Measurements from ENCODE around the gene KCMF1.

KCMF1 gene

DNA sequence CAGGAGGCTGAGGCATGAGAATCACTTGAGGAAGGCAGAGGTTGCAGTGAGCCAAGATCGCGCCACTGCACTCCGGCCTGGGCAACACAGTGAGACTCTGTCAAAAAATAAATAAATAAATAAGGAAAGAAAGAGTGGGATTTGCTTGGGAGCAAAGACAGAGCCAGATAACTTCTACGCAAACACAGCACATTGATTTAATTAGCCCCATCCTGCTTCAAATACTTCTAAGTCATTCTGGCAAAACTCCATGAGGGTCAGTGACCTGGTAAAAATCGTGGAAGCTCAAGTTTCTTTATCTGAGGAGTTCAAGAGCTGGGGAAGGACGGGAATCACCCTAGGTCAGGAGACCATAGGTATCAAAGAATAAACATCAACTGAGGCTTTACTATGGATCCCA is 91.6 kb downstream of the KCMF1 start:
- ChIA-PET CTCF (interaction anchor here (1.3 to 1.6 kb wide), 3 partner anchors 15 to 222 kb away, joined by 3 to 4 read pairs (median 4); no protein-coding TSS in a partner anchor), POLR2A (no interaction called here)
- Histone ChIP-seq H3K4me1 (ENCODE audit: control extremely low read depth in 1 of 4, control insufficient read depth in 4 of 4, insufficient read depth in 4 of 4, low read length in 3 of 4) (peaks cover 0 to 4% (median 3%) of the 10 kb centered on the region in 4 experiments), H3K27me3 (replicated peaks in 2 of 5; ENCODE audit: control insufficient read depth in 4 of 5, insufficient read depth in 5 of 5, low read length in 4 of 5) (peaks cover 0 to 5% (median 0%) of the 10 kb centered on the region in 5 experiments), H3K36me3 (ENCODE audit: control insufficient read depth in 4 of 4, insufficient read depth in 4 of 4, low read length in 3 of 4) (no peaks in the 10 kb centered on the region), H3K9me3 (ENCODE audit: control extremely low read depth in 1 of 5, control insufficient read depth in 4 of 5, insufficient read depth in 2 of 5, low read depth in 1 of 5, low read length in 4 of 5) (no peaks in the 10 kb centered on the region), H3K4me3 (ENCODE audit: control insufficient read depth in 1 of 7, extremely low read depth in 1 of 7, insufficient read depth in 4 of 7, low read depth in 2 of 7, low read length in 6 of 7) (no peak overlapping the region), H3K27ac (ENCODE audit: insufficient read depth in 1 of 2, low read depth in 1 of 2, low read length in 2 of 2, poor library complexity in 1 of 2, severe bottlenecking in 2 of 2) (no peak overlapping the region)
- DNase-seq, result no peak
- WGBS (ENCODE audit: insufficient coverage), result no CpG with 5 or more reads among the region's 6 CpGs

GRCh38 chr2:85063981-85064599 is 93.1 kb downstream of the KCMF1 start:
- no peaks in the 10 kb centered on the region for H3K36me3 ChIP-seq (ENCODE audit: control insufficient read depth in 4 of 4, insufficient read depth in 4 of 4, low read length in 3 of 4)
- H3K27ac ChIP-seq (ENCODE audit: insufficient read depth in 1 of 2, low read depth in 1 of 2, low read length in 2 of 2, poor library complexity in 1 of 2, severe bottlenecking in 2 of 2), result no peak overlapping the region
- ChIA-PET CTCF (interaction anchor here (0.9 to 4.9 kb wide), 3 partner anchors 17 to 237 kb away, joined by 4 to 47 read pairs (median 5); no protein-coding TSS in a partner anchor), POLR2A (no interaction called here)
- no peak for DNase-seq
- no peaks in the 10 kb centered on the region for H3K9me3 ChIP-seq (ENCODE audit: control extremely low read depth in 1 of 5, control insufficient read depth in 4 of 5, insufficient read depth in 2 of 5, low read depth in 1 of 5, low read length in 4 of 5)
- WGBS (ENCODE audit: insufficient coverage), result 96% methylated on average over 3 of the region's 5 CpGs
- H3K27me3 ChIP-seq (replicated peaks in 2 of 5; ENCODE audit: control insufficient read depth in 4 of 5, insufficient read depth in 5 of 5, low read length in 4 of 5), result peaks cover 0 to 5% (median 0%) of the 10 kb centered on the region in 5 experiments
- H3K4me3 ChIP-seq (ENCODE audit: control insufficient read depth in 1 of 7, extremely low read depth in 1 of 7, insufficient read depth in 4 of 7, low read depth in 2 of 7, low read length in 6 of 7), result no peak overlapping the region
- H3K4me1 ChIP-seq (ENCODE audit: control extremely low read depth in 1 of 4, control insufficient read depth in 4 of 4, insufficient read depth in 4 of 4, low read length in 3 of 4), result peaks cover 0 to 4% (median 3%) of the 10 kb centered on the region in 4 experiments

GRCh38 chr2:85064927-85065577 is 94.1 kb downstream of the KCMF1 start:
- ChIA-PET POLR2A (no interaction called here), CTCF (interaction anchor here (0.9 to 4.9 kb wide), 4 partner anchors 9 to 236 kb away, joined by 5 to 47 read pairs (median 24); no protein-coding TSS in a partner anchor)
- Histone ChIP-seq H3K27me3 (replicated peaks in 2 of 5; ENCODE audit: control insufficient read depth in 4 of 5, insufficient read depth in 5 of 5, low read length in 4 of 5) (peaks cover 0 to 5% (median 0%) of the 10 kb centered on the region in 5 experiments), H3K9me3 (ENCODE audit: control extremely low read depth in 1 of 5, control insufficient read depth in 4 of 5, insufficient read depth in 2 of 5, low read depth in 1 of 5, low read length in 4 of 5) (no peaks in the 10 kb centered on the region), H3K27ac (ENCODE audit: insufficient read depth in 1 of 2, low read depth in 1 of 2, low read length in 2 of 2, poor library complexity in 1 of 2, severe bottlenecking in 2 of 2) (no peak overlapping the region), H3K36me3 (ENCODE audit: control insufficient read depth in 4 of 4, insufficient read depth in 4 of 4, low read length in 3 of 4) (no peaks in the 10 kb centered on the region), H3K4me1 (ENCODE audit: control extremely low read depth in 1 of 4, control insufficient read depth in 4 of 4, insufficient read depth in 4 of 4, low read length in 3 of 4) (peaks cover 0 to 4% (median 3%) of the 10 kb centered on the region in 4 experiments), H3K4me3 (ENCODE audit: control insufficient read depth in 1 of 7, extremely low read depth in 1 of 7, insufficient read depth in 4 of 7, low read depth in 2 of 7, low read length in 6 of 7) (no peak overlapping the region)
- DNase-seq, result no peak
- WGBS (ENCODE audit: insufficient coverage), result 89% methylated on average over 10 of the region's 14 CpGs

GRCh38 chr2:85066006-85066740 is 95.2 kb downstream of the KCMF1 start:
- H3K36me3 ChIP-seq (ENCODE audit: control insufficient read depth in 4 of 4, insufficient read depth in 4 of 4, low read length in 3 of 4), result no peaks in the 10 kb centered on the region
- no peak overlapping the region for H3K27ac ChIP-seq (ENCODE audit: insufficient read depth in 1 of 2, low read depth in 1 of 2, low read length in 2 of 2, poor library complexity in 1 of 2, severe bottlenecking in 2 of 2)
- POLR2A ChIA-PET, result no interaction called here
- WGBS (ENCODE audit: insufficient coverage), result 94% methylated on average over 11 of the region's 11 CpGs
- H3K27me3 ChIP-seq (replicated peaks in 2 of 5; ENCODE audit: control insufficient read depth in 4 of 5, insufficient read depth in 5 of 5, low read length in 4 of 5), result peaks cover 0 to 5% (median 0%) of the 10 kb centered on the region in 5 experiments
- no peak overlapping the region for H3K4me3 ChIP-seq (ENCODE audit: control insufficient read depth in 1 of 7, extremely low read depth in 1 of 7, insufficient read depth in 4 of 7, low read depth in 2 of 7, low read length in 6 of 7)
- no peak for DNase-seq
- CTCF ChIA-PET, result interaction anchor here (0.6 to 4.9 kb wide), 16 partner anchors 10 to 243 kb away, joined by 3 to 47 read pairs (median 4); no protein-coding TSS in a partner anchor
- H3K9me3 ChIP-seq (ENCODE audit: control extremely low read depth in 1 of 5, control insufficient read depth in 4 of 5, insufficient read depth in 2 of 5, low read depth in 1 of 5, low read length in 4 of 5), result no peaks in the 10 kb centered on the region
- peaks cover 0 to 4% (median 3%) of the 10 kb centered on the region in 4 experiments for H3K4me1 ChIP-seq (ENCODE audit: control extremely low read depth in 1 of 4, control insufficient read depth in 4 of 4, insufficient read depth in 4 of 4, low read length in 3 of 4)

DNA sequence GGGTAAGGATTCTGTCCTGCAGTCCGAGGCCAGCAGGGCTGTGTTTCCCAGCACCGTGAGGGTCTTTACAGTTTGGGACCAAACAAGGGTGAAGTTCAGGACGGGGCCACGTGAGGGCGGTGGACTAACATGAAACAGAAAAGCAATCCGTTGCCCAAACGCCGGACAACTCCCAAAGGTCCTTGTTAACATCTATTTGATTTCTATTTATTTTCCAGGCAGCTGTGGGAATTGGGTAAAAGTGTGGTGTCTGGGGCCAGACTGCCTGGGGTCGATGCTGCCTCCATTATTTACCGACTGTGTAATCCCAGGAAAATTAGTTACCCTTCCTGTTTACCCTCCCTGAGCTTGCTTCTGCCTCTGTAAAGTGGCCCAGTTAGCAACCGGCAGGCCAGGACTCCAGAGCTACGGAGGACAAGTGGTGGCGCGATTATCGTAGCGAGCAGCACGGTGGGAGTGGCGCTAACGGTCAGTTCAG is 96.0 kb downstream of the KCMF1 start:
- Histone ChIP-seq H3K4me1 (ENCODE audit: control extremely low read depth in 1 of 4, control insufficient read depth in 4 of 4, insufficient read depth in 4 of 4, low read length in 3 of 4) (peaks cover 0 to 4% (median 3%) of the 10 kb centered on the region in 4 experiments), H3K4me3 (ENCODE audit: control insufficient read depth in 1 of 7, extremely low read depth in 1 of 7, insufficient read depth in 4 of 7, low read depth in 2 of 7, low read length in 6 of 7) (peak overlapping the region in 6 of 7 experiments; percentile 13 to 58 (median 39)), H3K27ac (ENCODE audit: insufficient read depth in 1 of 2, low read depth in 1 of 2, low read length in 2 of 2, poor library complexity in 1 of 2, severe bottlenecking in 2 of 2) (no peak overlapping the region), H3K27me3 (replicated peaks in 2 of 5; ENCODE audit: control insufficient read depth in 4 of 5, insufficient read depth in 5 of 5, low read length in 4 of 5) (peaks cover 0 to 3% (median 0%) of the 10 kb centered on the region in 5 experiments), H3K36me3 (ENCODE audit: control insufficient read depth in 4 of 4, insufficient read depth in 4 of 4, low read length in 3 of 4) (no peaks in the 10 kb centered on the region), H3K9me3 (ENCODE audit: control extremely low read depth in 1 of 5, control insufficient read depth in 4 of 5, insufficient read depth in 2 of 5, low read depth in 1 of 5, low read length in 4 of 5) (no peaks in the 10 kb centered on the region)
- POLR2A ChIA-PET, result no interaction called here
- CTCF ChIA-PET, result interaction anchor here (0.6 to 4.9 kb wide), 18 partner anchors 10 to 242 kb away, joined by 3 to 47 read pairs (median 5); no protein-coding TSS in a partner anchor
- 10% methylated on average over 17 of the region's 19 CpGs for WGBS (ENCODE audit: insufficient coverage)
- peak; percentile 69 to 84 (median 79) for DNase-seq

DNA sequence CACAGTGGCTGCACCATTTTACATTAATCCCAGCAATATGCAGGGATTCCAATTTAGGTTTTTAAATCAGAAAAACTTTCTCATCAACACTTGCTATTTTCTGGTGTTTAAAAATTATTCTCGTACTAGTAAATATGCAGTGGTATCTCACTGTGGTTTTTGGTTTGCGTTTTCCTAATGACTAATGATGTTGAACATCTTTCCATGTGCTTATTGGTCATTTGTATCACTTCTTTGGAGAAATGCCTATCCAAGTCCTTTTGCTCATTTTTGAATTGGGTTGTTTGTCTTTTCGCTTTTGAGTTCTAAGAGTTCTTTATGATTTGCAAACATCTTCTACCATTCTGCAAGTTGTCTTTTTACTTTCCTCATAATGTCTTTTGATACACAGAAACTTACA is 100.1 kb downstream of the KCMF1 start:
- H3K9me3 ChIP-seq (ENCODE audit: control extremely low read depth in 1 of 5, control insufficient read depth in 4 of 5, insufficient read depth in 2 of 5, low read depth in 1 of 5, low read length in 4 of 5), result no peaks in the 10 kb centered on the region
- POLR2A ChIA-PET, result no interaction called here
- peaks cover 0 to 4% (median 3%) of the 10 kb centered on the region in 4 experiments for H3K4me1 ChIP-seq (ENCODE audit: control extremely low read depth in 1 of 4, control insufficient read depth in 4 of 4, insufficient read depth in 4 of 4, low read length in 3 of 4)
- WGBS (ENCODE audit: insufficient coverage), result 100% methylated on average over 1 of the region's 3 CpGs
- no peaks in the 10 kb centered on the region for H3K27me3 ChIP-seq (replicated peaks in 2 of 5; ENCODE audit: control insufficient read depth in 4 of 5, insufficient read depth in 5 of 5, low read length in 4 of 5)
- H3K4me3 ChIP-seq (ENCODE audit: control insufficient read depth in 1 of 7, extremely low read depth in 1 of 7, insufficient read depth in 4 of 7, low read depth in 2 of 7, low read length in 6 of 7), result no peak overlapping the region
- no peak overlapping the region for H3K27ac ChIP-seq (ENCODE audit: insufficient read depth in 1 of 2, low read depth in 1 of 2, low read length in 2 of 2, poor library complexity in 1 of 2, severe bottlenecking in 2 of 2)
- DNase-seq, result no peak
- no peaks in the 10 kb centered on the region for H3K36me3 ChIP-seq (ENCODE audit: control insufficient read depth in 4 of 4, insufficient read depth in 4 of 4, low read length in 3 of 4)
- CTCF ChIA-PET, result no interaction called here
